ENCODE data around the gene SLC1A1. TPM values are rescaled to one million over a fixed set of nuclear protein-coding genes. Genes with fewer than 3 reads are reported as not detected.

The SLC1A1 gene
- total and polyA plus RNA-seq, 4 donors, result 5.1 to 13.8 (median 5.4) TPM

DNA sequence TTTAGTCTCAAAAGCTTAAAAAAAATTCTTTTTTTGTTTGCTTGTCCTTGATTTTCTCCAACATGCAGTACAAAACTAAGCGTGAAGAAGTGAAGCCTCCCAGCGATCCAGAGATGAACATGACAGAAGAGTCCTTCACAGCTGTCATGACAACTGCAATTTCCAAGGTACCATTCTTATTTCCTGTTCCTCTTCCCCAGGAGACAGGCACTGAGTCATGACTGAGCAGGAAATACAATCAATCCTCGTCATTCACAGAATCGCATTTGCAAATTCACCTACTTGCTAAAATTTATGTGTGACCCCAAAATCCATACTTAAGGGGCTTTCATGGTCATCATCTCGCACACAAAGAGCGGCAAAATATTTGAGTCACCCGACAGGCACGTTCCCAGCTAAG lies 77.3 kb downstream of the SLC1A1 start:
- H3K9ac ChIP-seq (ENCODE audit: insufficient read depth in 1 of 2, low read length in 2 of 2), result no peak overlapping the region
- peaks cover 0 to 3% (median 0%) of the 10 kb centered on the region in 4 donors for H3K9me3 ChIP-seq (ENCODE audit: control insufficient read depth in 4 of 4, insufficient read depth in 3 of 4, low read length in 3 of 4)
- H3K4me1 ChIP-seq (ENCODE audit: control insufficient read depth in 5 of 5, insufficient read depth in 5 of 5, low read length in 5 of 5), result no peaks in the 10 kb centered on the region
- WGBS, 2 donors, result 80 to 81% methylated on average over 8 of the region's 8 CpGs
- H3K36me3 ChIP-seq (ENCODE audit: control insufficient read depth in 4 of 4, insufficient read depth in 4 of 4, low read length in 4 of 4), result peaks cover 0 to 10% (median 0%) of the 10 kb centered on the region in 4 donors
- no peak overlapping the region for H3K4me3 ChIP-seq
- ATAC-seq (ENCODE audit: insufficient read depth, low FRiP score) (no peak), DNase-seq (no peak)
- H3K27ac ChIP-seq (ENCODE audit: low read depth in 1 of 2, low read length in 1 of 2), result no peak overlapping the region
- TF ChIP-seq, protein P1, sequence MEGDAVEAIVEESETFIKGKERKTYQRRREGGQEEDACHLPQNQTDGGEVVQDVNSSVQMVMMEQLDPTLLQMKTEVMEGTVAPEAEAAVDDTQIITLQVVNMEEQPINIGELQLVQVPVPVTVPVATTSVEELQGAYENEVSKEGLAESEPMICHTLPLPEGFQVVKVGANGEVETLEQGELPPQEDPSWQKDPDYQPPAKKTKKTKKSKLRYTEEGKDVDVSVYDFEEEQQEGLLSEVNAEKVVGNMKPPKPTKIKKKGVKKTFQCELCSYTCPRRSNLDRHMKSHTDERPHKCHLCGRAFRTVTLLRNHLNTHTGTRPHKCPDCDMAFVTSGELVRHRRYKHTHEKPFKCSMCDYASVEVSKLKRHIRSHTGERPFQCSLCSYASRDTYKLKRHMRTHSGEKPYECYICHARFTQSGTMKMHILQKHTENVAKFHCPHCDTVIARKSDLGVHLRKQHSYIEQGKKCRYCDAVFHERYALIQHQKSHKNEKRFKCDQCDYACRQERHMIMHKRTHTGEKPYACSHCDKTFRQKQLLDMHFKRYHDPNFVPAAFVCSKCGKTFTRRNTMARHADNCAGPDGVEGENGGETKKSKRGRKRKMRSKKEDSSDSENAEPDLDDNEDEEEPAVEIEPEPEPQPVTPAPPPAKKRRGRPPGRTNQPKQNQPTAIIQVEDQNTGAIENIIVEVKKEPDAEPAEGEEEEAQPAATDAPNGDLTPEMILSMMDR (IDR thresholded peaks at IDR 0.05; ENCODE audit: control extremely low read depth, extremely low read depth), result no peak
- no peaks in the 10 kb centered on the region for H3K27me3 ChIP-seq (ENCODE audit: control insufficient read depth in 3 of 3, insufficient read depth in 3 of 3, low read length in 2 of 3)

DNA sequence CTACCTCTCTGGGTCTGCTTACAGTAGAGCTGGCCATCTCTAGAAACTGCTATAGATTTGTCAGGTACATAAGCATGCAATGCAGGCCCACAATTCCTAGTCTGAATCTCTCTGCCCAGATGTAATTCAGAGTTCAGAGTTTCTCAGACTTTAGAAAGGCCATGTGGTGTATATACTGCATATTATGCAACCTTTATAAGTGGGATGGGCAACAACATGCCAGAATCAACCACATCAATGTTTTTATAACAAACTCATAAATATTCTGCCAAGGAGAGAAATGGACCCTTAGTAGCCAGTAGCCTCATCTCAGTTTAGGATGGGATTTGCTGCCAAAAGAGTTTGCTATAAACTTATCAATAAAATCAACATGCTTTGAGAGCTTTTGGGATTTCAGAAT lies 78.8 kb downstream of the SLC1A1 start:
- Histone ChIP-seq H3K36me3 (ENCODE audit: control insufficient read depth in 4 of 4, insufficient read depth in 4 of 4, low read length in 4 of 4) (peaks cover 0 to 9% (median 0%) of the 10 kb centered on the region in 4 donors), H3K9ac (ENCODE audit: insufficient read depth in 1 of 2, low read length in 2 of 2) (no peak overlapping the region), H3K4me3 (no peak overlapping the region), H3K9me3 (ENCODE audit: control insufficient read depth in 4 of 4, insufficient read depth in 3 of 4, low read length in 3 of 4) (peaks cover 0 to 2% (median 0%) of the 10 kb centered on the region in 4 donors), H3K27ac (ENCODE audit: low read depth in 1 of 2, low read length in 1 of 2) (no peak overlapping the region), H3K4me1 (ENCODE audit: control insufficient read depth in 5 of 5, insufficient read depth in 5 of 5, low read length in 5 of 5) (peaks cover 0 to 2% (median 0%) of the 10 kb centered on the region in 5 donors), H3K27me3 (ENCODE audit: control insufficient read depth in 3 of 3, insufficient read depth in 3 of 3, low read length in 2 of 3) (no peaks in the 10 kb centered on the region)
- DNase-seq (no peak), ATAC-seq (ENCODE audit: insufficient read depth, low FRiP score) (no peak)
- TF ChIP-seq, protein P1 (IDR thresholded peaks at IDR 0.05; ENCODE audit: control extremely low read depth, extremely low read depth), result no peak

DNA sequence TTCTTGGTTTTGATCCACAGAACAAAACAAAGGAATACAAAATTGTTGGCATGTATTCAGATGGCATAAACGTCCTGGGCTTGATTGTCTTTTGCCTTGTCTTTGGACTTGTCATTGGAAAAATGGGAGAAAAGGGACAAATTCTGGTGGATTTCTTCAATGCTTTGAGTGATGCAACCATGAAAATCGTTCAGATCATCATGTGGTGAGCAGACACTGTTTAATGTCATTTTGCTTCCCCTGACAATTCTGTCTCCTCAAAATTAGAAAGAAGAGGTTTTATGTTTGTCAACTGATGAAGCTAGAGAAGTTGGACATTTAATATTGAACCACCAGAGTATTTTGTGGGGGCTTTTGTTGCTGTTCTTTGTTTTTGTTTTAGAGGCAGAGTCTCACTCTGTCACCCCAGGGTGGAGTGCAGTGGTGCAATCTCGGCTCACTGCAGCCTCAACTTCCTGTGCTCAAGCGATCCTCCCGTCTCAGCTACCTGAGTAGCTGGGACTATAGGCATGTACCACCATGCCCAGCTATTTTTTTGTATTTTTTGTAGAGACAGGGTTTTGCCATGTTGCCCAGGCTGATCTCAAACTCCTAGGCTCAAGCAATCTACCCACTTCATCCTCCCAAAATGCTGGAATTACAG lies 82.0 kb downstream of the SLC1A1 start:
- TF ChIP-seq, protein P1 (IDR thresholded peaks at IDR 0.05; ENCODE audit: control extremely low read depth, extremely low read depth), result no peak
- Histone ChIP-seq H3K9me3 (ENCODE audit: control insufficient read depth in 4 of 4, insufficient read depth in 3 of 4, low read length in 3 of 4) (no peaks in the 10 kb centered on the region), H3K27ac (ENCODE audit: low read depth in 1 of 2, low read length in 1 of 2) (no peak overlapping the region), H3K36me3 (ENCODE audit: control insufficient read depth in 4 of 4, insufficient read depth in 4 of 4, low read length in 4 of 4) (peaks cover 0 to 9% (median 0%) of the 10 kb centered on the region in 4 donors), H3K4me3 (no peak overlapping the region), H3K27me3 (ENCODE audit: control insufficient read depth in 3 of 3, insufficient read depth in 3 of 3, low read length in 2 of 3) (no peaks in the 10 kb centered on the region), H3K4me1 (ENCODE audit: control insufficient read depth in 5 of 5, insufficient read depth in 5 of 5, low read length in 5 of 5) (peaks cover 0 to 2% (median 0%) of the 10 kb centered on the region in 5 donors), H3K9ac (ENCODE audit: insufficient read depth in 1 of 2, low read length in 2 of 2) (no peak overlapping the region)
- no peak for DNase-seq
- WGBS, 2 donors, result 53 to 61% methylated on average over 5 of the region's 5 CpGs
- no peak for ATAC-seq (ENCODE audit: insufficient read depth, low FRiP score)

DNA sequence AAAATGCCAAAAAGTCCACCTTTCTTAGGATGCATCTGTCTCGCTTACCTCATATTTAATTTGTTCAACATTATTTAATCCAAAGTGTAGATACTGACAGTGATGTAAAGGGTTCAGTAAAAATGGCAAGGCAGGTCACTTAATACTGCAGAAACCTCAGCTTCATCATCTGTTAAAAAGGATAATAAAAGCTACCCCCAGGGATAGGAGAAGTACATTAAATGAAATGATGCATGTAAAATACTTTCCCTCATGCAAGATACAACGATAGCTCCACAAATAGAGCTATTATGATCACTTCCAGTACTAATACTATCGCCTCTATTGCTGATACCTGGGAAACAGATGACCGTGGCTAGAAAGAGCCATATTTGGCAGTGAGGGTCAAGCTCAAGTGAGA lies 82.9 kb downstream of the SLC1A1 start:
- Histone ChIP-seq H3K4me1 (ENCODE audit: control insufficient read depth in 5 of 5, insufficient read depth in 5 of 5, low read length in 5 of 5) (peaks cover 0 to 2% (median 0%) of the 10 kb centered on the region in 5 donors), H3K9me3 (ENCODE audit: control insufficient read depth in 4 of 4, insufficient read depth in 3 of 4, low read length in 3 of 4) (no peaks in the 10 kb centered on the region), H3K36me3 (ENCODE audit: control insufficient read depth in 4 of 4, insufficient read depth in 4 of 4, low read length in 4 of 4) (peaks cover 0 to 5% (median 0%) of the 10 kb centered on the region in 4 donors), H3K27ac (ENCODE audit: low read depth in 1 of 2, low read length in 1 of 2) (no peak overlapping the region), H3K4me3 (no peak overlapping the region), H3K27me3 (ENCODE audit: control insufficient read depth in 3 of 3, insufficient read depth in 3 of 3, low read length in 2 of 3) (no peaks in the 10 kb centered on the region), H3K9ac (ENCODE audit: insufficient read depth in 1 of 2, low read length in 2 of 2) (no peak overlapping the region)
- TF ChIP-seq, protein P1 (IDR thresholded peaks at IDR 0.05; ENCODE audit: control extremely low read depth, extremely low read depth), result no peak
- ATAC-seq (ENCODE audit: insufficient read depth, low FRiP score), result no peak
- no peak for DNase-seq
- WGBS, 2 donors, result 81 to 95% methylated on average over 4 of the region's 4 CpGs
